GM04504 (cell line): Measurements from ENCODE around the gene CGREF1.

Source experiments
- DNase-seq: peaks from one replicate; pipeline ENCODE4 v3.0.0-alpha.2; 2012; ENCODE audit warnings: low read depth

Gene CGREF1

DNA sequence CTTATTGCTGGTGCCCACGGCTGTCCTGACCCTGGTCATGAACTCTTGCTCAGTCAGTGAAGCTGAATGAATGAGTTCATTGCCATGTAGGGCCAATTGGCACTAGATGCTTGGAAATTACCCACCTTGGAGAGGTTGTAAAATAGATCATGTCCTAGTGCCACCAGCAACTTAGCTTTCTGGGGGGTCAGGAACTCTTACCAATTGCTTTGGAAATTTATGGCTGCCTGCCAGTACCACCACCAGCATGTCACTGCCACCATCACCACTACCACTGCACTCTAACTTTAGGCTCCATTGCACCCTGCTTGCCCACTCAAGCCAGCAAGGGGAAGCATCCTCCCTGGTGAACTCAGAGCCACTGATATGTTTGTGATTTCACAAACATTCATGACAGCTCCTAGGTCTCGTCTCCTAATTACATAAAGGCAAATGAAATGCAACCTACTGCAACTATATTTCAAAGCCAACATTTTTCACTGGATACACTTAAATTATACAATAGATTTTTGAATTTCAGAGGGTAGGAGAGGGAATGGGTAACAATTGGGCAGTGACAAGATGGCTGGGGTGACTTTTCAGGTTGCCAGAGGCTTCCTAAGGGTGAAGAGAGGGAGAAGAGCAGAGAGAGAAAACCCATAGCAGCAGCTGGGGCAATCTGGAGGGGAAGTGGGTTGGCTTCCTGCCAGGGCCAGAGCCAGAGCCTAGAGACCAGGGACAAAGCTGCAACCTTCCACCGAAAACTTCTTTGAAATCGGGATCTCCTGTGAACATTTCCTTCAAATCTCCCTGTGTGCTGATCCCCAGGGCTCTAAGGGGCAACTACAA lies 44.0 kb downstream of the CGREF1 start:
- DNase-seq: no peak

DNA sequence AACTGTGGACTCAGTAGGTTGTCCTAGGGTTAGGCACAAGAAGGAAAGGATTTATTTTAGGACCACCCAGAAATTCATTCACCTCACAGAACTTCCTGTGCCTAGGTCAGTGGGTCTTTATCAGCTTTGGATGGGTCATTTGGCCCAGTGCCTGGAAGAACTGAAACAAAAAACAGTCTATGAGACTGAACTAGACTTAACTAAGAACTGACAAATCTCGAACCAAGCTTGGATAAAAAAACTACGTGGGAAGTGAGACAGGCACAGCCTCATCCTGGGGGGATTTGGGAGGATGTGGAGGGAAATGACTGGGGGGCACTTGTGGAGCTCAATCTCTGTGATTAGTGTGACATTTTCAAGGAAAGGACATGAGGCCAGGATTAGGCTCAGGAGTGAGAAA lies 45.1 kb downstream of the CGREF1 start:
- no peak for DNase-seq

DNA sequence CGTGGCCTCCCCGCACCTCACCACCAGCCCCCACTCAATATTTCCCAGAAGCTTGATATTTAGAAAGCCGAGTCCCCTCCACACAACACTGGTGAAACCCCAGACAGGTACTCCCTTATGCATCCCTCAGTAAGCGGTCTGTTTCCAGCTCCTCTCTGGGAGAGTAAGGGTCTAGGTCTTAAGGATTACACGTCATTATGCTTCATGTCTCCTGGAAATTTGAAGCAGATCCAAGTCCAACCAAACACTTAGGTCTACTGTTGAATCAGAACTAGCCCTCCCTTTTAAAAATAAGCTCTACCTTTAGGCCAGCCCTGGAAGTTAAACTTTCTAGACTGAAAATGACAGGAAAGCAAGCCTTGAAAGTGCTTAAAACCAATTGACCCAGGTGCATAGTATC lies 46.0 kb downstream of the CGREF1 start:
- no peak for DNase-seq

DNA sequence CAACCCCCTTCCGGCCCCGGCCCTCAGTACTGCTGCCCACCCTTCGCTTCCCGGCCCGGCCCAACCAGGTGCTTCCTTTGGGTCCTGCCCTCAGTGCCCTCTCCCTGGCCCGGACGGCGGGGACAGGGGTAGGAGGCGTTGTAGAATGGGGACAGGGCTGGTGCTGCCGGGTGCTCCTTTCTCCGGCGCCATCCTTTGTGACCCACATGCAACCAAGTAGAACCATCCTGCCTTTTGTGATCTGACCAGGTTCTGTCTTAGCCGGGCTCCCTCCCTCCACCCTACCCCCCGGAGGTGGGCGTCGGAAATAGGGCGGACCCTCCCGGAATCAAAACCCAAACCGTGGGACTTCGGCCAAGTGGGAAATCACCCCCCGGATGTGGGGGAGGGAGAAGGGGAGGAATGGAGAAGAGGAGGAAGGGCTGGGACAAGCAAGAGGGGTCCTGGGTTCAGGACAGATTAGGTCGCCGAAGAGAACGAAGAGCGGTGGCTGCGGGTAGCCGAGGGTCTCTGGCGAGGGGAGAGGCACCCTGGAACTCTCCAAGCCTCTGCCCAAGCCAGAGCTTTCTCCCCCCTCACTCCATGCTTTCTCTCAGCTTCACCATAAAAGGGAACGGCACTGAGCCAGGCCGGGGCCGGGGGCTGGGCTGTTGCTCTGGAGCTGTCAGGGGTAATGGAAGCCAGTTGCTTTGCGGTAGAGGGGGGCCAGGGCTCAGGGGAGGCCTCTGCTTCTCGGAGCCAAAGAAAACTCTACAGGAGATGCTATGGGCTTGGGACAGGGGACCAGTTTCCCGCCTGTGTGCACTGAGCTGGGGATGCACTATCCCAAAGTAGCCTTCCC lies 46.7 kb downstream of the CGREF1 start:
- DNase-seq: no peak

DNA sequence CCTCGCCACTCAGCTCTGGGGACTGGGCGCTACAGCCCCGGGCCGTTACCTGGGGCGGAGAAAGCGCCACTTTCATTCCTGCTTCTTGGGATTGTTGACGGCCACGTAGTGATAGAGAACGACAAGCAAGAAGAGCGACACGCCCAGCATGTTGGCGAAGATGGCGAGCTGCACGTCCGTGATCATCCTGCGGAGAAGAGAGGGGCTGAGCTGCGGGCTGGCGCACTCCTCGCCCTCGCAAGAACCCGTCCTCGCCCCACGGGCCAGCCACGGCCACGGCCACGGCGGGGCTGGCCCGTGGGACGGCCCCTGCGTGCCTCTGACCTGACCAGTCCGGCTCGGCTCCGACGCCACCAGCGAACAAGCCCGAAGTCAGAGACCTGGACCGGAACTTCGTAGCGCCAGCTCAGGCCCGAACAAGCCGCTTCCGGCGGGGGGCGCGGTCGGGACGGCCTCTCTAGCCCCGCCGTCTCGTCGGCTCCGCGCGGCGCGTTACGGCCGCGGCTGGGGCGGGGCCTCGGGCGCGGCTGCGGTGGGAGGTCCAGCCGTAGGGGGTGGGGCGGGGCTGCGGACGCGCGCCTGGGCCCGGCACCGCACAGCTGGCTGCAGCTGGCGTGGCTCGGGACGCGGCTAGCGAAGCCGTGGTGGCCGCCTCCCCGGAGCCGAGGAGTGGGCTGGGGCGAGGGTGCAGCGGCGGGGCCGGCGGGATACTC lies 47.5 kb downstream of the CGREF1 start, which contains the start of gene OST4:
Gene OST4 (minus strand): TSS at position 378 of the 713 bp plus-strand sequence.
- peak; percentile 76 for DNase-seq

DNA sequence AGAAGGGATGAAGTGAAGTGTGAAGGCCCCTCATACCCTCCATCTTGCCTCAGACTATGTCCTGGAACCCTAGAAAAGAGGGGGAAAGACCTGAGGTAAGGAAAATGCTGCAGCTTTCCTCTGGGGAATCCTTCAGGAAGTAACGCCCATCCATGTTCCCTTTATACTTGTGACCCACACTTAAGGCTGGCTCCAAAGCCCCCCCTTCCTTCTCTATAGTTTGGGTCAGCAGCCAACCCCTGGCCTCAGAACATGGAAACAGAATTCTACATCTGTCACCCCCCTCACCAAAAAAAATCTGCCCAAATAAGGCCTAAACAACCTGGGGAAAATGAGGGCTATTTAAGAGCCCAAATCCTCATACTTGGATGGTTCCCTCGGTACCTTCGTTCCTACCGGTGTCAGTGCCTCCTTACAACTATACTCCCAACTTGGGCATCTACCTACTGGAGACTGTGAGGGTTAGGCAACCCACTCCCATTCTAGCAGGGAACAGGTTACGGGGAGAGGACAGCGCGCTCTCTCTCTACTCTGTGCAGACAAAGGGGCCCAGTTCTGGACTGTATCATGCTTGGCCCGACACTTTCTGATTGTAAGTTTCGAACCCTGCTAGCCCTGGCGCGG lies 48.2 kb downstream of the CGREF1 start:
- DNase-seq: no peak

DNA sequence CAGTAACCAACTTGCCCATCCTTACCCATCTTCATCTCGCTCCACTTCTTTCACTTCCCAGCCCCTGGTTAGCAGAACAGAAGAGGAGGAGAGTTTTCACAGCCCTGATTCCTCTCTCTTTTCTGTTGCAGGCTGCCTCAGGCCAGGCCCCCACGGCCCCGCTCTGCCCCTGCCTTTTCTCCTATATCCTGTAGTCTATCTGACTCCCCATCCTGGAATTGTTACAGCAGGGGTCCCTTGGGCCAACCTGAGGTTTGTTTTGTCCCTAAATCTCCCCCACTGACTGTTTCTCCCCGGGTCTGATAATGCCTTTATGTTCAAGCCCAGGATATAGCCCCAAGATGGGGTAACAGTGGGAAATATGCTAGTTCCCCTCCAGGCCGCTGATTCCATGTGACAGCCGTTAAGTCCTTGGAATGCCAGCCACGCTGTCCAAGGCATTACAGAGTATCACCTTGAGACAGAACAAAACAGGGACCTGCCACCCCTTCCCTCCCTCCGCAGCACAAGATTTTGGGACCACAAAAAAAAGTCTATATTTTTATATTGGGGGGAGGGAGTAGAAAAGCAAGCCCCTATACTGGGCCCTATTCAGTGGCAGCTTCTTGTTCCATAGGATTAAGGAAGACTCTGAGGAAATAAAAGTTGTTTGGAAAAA lies 48.8 kb downstream of the CGREF1 start:
- DNase-seq: no peak

DNA sequence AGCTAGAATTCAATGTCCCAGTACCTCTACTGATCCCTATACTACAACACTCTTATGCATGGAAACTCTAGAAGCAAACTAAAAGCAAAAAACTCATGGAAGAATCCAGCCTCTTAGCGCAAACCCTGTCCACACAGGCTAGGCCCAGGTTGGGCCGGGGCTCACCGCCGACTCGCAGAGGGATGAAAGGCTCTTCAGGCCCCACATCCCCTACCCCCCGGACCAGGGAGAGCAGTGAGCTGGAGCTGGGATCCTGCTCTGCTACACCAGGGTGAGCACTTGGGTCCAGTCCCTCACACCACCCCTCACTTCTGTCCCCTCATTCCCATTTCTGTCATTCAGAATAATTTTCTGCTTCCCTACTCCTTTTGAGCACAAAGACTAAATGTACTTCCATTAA lies 49.5 kb downstream of the CGREF1 start:
- no peak for DNase-seq

DNA sequence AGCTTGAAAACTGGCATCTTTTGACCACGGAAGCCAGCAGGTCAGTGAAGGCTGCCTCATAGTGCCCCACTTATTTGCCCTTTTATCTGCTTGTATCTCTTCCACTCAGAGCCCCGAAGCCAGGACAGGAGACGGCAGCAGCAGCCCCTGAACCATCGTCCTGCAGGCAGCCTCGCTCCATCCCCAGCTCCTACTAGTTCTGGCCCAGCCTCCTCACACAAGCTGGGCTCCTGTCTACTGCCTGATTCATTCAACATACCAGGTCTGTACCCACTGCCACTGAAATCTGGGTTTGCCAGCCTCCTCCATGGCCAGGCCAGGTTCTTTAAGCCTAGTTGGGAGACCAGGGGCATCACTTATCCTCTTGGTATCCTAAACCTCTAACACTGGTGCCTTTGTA lies 51.5 kb downstream of the CGREF1 start:
- no peak for DNase-seq

DNA sequence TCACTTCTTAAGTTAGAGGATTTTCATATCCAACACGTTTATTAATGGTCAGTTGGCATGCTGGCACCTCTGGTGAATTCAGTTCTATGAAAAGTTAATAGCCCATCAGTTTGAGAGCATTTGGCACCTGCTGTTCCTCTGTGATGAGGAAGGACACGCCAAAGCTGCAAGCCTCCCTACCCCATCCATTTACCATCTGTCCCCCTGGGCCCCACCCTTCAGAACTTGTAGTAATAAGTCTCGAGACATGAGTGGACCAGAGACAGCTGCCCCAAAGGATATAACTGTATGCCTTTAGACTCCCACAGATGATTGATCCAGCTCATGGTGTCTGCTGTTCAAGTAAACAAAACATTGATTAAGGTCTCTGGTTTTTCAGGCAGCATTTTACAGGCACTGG lies 53.8 kb downstream of the CGREF1 start:
- DNase-seq: no peak

DNA sequence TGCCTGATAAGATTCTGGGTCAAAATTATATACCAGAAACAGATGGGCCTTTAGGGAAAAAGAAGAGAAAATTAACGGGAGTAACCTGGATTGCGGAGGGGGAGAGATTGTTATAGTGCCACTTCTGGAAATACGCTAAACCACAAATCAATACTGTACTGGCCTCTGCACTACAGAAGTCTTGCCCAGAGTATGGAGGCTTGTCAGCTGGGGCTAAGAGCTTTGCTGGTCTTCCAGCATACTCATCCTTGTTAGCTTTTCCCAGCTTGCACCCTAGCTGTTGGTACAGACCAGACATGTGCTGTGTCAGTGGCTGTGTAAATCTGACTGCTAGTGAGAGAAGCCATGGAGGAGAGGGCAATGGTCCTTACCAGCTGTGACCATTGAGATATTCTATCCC lies 58.6 kb downstream of the CGREF1 start:
- no peak for DNase-seq

DNA sequence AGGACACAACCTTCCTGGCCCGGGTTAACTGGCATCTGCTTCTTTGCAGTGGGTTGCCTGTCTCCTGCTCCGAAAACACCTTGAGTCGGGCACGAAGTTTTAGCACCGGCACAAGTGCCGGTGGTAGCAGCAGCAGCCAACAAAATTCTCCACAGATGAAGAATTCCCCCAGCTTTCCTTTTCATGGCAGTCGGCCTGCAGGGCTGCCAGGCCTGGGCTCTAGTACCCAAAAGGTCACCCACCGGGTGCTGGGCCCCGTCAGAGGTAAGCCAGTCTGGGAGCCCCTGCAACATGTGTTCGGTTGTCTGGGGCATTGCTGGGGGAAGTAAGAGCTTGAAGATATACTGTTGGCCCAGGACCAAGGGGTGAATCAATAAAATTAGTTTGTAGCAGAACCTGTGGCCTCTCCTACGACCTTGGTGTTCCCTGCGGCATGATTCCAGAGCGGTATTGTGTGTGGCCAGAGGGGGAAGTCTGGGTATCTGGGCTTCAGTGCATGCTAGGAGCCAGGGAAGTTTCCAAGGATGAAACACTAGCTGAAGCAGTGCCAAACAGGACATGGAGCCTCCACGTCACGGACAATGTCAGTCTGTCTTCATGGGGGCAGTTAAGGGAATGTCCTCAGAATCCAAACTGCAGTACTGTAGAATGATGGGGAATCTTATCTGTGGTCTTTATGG lies 59.6 kb downstream of the CGREF1 start:
- no peak for DNase-seq

DNA sequence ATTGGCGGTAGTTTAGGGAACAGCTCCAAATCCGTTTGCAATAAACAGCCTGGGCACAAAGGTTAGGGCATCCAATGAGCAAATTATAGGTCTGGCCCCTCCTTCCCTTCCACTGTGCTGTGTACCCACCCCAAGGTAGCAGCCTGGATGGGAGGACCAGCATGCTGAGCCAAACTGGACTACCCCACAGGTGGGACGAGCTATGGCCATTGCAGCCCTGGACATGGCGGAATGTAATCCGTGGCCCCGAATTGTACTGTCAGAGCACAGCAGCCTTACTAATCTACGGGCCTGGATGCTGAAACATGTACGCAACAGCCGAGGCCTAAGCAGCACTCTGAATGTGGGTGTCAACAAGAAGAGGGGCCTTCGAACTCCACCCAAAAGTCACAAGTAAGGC lies 60.7 kb downstream of the CGREF1 start:
- DNase-seq: no peak

DNA sequence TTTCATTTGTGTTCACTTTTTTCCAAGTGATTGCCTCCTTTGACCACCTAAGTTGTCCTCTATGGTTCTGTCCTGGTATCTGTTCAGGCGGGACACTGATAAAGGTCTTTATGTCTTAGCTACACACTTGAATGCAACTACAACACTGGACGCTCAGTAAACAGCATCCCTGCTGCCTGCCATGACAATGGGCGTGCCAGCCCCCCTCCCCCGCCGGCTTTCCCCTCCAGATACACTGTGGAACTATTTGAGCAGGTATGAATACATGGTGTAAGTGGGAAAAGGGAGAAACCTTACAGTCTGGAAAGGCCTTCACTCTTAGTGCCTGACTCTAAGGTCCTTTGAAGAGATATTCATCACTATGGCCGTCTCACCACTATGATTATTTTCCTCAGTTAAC lies 61.7 kb downstream of the CGREF1 start:
- no peak for DNase-seq

DNA sequence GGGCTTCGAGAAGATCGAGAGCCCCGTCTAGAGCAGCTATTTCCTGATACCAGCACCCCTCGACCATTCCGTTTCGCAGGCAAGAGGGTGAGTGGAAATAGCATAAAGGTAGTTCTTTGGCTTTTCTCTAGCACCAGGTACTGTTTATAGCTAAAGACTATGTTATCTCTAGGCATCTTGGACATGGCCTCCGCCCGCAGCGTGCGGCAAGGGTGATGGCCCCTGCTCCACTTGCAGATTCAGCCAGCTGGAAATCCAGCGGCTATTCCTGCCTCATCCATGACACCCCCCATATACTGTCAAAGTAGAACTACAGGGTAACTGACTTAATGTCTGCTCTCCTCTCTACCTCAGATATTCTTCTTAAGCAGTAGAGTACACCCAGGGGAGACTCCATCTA lies 64.2 kb downstream of the CGREF1 start:
- no peak for DNase-seq

DNA sequence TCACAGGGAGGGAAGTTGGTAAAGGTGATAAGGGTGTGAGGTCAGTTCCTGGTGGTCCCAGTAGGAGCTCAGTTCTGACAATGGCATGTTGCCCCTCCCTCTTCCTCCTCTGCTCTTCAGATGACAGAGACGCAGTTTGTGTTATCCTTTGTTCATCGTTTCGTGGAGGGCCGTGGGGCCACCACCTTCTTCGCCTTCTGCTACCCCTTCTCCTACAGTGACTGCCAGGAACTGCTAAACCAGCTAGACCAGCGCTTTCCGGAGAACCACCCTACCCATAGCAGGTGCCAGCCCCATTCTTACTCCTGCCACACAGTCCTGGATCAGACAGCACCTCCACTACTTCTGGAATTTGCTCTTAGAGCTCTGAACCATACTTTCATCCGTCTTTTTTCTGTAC lies 65.2 kb downstream of the CGREF1 start:
- DNase-seq: no peak

DNA sequence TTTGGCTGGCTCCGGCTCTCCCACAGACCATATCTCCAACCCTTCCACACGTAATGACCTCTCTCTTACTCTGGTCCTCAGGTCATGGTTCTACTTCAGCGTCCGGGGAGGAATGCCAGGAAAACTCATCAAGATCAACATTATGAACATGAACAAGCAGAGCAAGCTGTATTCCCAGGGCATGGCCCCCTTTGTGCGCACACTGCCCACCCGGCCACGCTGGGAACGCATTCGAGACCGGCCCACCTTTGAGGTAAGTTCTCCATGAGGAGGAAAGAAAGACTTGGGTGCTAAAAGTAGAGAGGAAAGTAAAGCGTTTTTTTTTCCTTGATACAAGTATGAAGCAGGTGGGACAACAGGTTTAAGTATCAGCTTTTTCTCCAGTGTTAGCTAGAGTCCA lies 65.6 kb downstream of the CGREF1 start:
- DNase-seq: no peak

DNA sequence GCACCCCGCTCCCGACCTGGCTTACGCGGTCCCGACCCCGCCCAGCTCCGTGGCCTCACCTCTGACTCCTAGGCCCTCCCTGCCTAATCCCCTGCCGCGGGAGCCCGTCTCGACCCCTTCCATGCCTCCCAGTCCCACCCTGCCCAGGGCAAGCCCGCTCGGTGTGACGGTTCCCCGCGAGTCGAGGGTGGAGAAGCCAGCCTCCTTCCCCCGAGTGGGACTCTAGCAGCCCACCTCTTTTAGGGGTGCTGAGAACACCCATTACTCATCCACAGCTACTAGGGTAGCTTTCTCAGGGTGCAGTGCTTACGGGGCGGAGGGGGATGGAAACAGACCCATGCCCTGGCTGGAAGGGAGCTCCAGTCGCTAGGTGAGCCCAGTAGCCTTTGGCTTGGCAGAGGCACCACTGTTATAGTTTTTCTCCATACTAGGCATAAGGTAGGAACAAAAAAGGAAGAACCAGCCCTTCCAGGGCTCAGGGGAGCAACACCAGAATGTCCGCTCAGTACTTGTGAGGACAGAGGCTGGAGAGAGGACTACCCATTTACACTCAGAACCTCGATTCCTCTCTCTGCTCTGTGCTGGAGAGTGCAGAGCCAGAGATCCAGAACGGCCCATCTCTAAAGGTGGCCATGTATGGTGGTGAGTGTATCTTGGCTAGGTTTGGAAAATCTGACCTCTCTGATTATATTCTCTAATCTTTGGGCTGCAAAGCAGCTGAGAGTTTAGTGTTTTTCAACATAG lies 66.9 kb downstream of the CGREF1 start:
- no peak for DNase-seq

DNA sequence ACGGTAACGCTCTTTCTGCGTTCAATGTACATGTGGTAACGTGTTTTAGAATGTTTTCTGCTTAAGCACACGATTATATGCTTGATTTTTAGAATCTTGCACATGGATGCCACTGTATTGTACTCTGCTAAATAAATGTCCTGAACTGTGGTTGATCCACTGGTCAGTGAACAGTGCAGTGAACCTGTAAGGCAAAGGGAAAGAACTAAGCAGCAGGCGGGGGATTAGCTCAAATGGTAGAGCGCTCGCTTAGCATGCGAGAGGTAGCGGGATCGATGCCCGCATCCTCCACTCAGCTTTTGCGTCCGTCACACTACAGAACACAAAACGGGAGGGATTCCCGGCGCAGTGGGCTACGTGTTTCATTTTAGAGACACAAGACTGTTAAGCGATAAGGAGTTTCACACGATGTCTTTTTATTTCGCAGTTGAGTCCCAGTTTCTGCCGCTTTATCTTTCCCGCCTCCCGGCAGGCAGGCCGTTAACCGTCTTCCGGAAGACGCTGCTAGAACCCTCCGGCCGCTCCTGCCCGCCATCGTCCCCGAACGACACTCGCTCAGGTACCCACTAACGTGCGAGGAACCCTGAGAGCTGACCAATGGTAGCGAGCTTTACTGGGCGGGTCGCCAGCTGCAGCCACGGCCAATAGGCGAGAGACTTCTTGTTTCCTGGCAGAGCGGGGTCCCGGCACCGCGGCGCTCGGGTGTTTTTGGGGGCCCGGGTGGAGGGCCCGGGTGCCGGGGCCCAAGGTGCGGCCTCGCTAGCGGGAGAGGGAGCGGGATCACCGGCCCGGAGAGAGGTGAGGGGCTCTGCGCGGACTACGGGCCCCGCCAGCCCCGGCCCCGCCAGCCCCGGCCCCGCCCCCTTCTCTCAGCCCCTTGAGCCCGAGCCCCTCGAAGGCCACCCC lies 67.7 kb downstream of the CGREF1 start, which contains the start of gene AGBL5:
Gene AGBL5 (plus strand): TSS at position 673 of the 906 bp plus-strand sequence. CDS start 1,291 bp downstream, outside the sequence.
- peak; percentile 71 for DNase-seq
